DMS 273 (cell line): Measurements from ENCODE around the gene KRT82.
"Not testable (repeated sequence)": the region's sequence is repeated elsewhere in the genome, so short reads cannot be mapped to it uniquely, and the experiment has no call there.

Source experiments
- DNase-seq: peaks from one replicate; lab custom pipeline; 2025; ENCODE audit not compliant: unreplicated experiment; lab: John Stamatoyannopoulos, UW

Gene KRT82

DNA sequence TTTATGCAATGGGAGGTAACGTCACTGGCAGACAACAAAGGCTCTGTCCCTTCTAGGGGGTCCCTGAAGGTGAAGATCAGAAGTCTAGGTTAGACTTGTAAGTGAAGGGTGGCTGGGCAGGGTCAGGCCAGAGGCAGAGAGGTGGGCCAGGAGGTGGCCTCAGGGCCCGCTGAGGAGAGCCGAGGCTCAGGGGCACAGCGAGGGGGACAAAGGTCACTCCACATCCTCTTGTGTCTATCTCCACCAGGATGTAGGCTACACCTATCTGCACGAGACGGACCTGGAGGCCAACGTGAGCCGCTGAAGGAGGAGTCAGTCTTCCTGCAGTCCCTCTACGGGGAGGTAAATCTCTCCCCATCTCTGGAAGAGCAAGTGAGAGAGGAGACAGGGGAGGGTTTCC lies 59.1 kb downstream of the KRT82 start:
- no peak for DNase-seq

DNA sequence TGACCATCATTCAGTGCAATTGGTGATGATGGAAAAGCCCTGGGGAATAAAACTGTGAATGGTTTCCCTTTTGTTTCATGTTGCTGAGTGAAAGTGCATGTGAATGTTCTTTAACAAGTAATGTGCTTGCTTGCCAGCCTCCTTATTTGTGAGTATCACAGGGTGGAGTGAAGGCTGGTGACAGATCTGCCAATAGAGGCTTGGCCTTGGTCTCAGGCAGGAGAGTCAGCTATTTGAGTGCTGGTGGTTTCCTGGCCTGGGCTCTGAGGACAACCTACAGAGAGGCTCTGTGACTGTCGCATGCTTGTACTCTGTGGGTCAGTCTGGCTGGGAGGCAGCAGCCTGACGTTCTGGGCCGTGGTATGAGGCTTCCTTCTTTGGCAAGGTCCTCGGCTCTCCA lies 59.5 kb downstream of the KRT82 start:
- no peak for DNase-seq

- not testable (repeated sequence) for DNase-seq
These were observed 61.1 kb downstream of the KRT82 start for GRCh38 chr12:52345041-52345440.

GRCh38 chr12:52344111-52344510 lies 62.0 kb downstream of the KRT82 start:
- DNase-seq: no peak
